Measurements from ENCODE around the gene FSTL5.

FSTL5 gene

GRCh38 chr4:161581262-161582230 is 582.3 kb downstream of the FSTL5 start:
- Histone ChIP-seq H3K27ac (ENCODE audit: insufficient read depth, low read length, poor library complexity, severe bottlenecking) (no peak overlapping the region), H3K4me1 (ENCODE audit: control insufficient read depth, insufficient read depth, low read length, poor library complexity, severe bottlenecking) (no peaks in the 10 kb centered on the region), H3K9me3 (ENCODE audit: control insufficient read depth, low read length) (no peaks in the 10 kb centered on the region), H3K4me3 (ENCODE audit: insufficient read depth, low read depth, low read length, poor library complexity, severe bottlenecking) (no peak overlapping the region), H3K27me3 (replicated peaks; ENCODE audit: control insufficient read depth, insufficient read depth, low read length, poor library complexity, severe bottlenecking) (no peaks in the 10 kb centered on the region), H3K36me3 (ENCODE audit: control insufficient read depth, insufficient read depth, low read length) (no peaks in the 10 kb centered on the region)
- no peak for DNase-seq

GRCh38 chr4:161577579-161578301 is 586.1 kb downstream of the FSTL5 start:
- Histone ChIP-seq H3K27me3 (replicated peaks; ENCODE audit: control insufficient read depth, insufficient read depth, low read length, poor library complexity, severe bottlenecking) (no peaks in the 10 kb centered on the region), H3K36me3 (ENCODE audit: control insufficient read depth, insufficient read depth, low read length) (no peaks in the 10 kb centered on the region), H3K9me3 (ENCODE audit: control insufficient read depth, low read length) (no peaks in the 10 kb centered on the region), H3K27ac (ENCODE audit: insufficient read depth, low read length, poor library complexity, severe bottlenecking) (no peak overlapping the region), H3K4me1 (ENCODE audit: control insufficient read depth, insufficient read depth, low read length, poor library complexity, severe bottlenecking) (no peaks in the 10 kb centered on the region), H3K4me3 (ENCODE audit: insufficient read depth, low read depth, low read length, poor library complexity, severe bottlenecking) (no peak overlapping the region)
- no peak for DNase-seq

DNA sequence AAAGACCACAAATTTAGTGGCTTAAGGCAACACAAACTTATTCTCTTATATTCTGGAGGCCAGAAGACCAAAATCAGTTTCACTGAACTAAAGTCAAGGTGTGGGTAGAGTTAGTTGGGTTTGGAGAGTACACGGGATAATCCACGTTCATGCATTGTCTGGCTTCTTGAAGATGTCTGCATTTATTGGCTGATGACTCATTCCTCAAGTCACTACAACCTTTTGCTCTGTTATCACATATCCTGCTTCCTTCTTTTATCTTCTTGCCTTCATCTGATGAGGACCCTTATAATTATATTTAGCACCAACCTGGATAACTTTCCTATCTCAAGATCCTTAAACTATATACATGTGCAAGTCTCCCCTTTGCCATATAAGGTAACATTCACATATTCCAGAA is 590.0 kb downstream of the FSTL5 start:
- no peaks in the 10 kb centered on the region for H3K36me3 ChIP-seq (ENCODE audit: control insufficient read depth, insufficient read depth, low read length)
- H3K4me3 ChIP-seq (ENCODE audit: insufficient read depth, low read depth, low read length, poor library complexity, severe bottlenecking) = no peak overlapping the region
- H3K27ac ChIP-seq (ENCODE audit: insufficient read depth, low read length, poor library complexity, severe bottlenecking) = no peak overlapping the region
- H3K9me3 ChIP-seq (ENCODE audit: control insufficient read depth, low read length) = no peaks in the 10 kb centered on the region
- H3K27me3 ChIP-seq (replicated peaks; ENCODE audit: control insufficient read depth, insufficient read depth, low read length, poor library complexity, severe bottlenecking) = no peaks in the 10 kb centered on the region
- no peak for DNase-seq
- no peaks in the 10 kb centered on the region for H3K4me1 ChIP-seq (ENCODE audit: control insufficient read depth, insufficient read depth, low read length, poor library complexity, severe bottlenecking)

GRCh38 chr4:161564230-161564834 is 599.5 kb downstream of the FSTL5 start:
- Histone ChIP-seq H3K27ac (ENCODE audit: insufficient read depth, low read length, poor library complexity, severe bottlenecking) (no peak overlapping the region), H3K36me3 (ENCODE audit: control insufficient read depth, insufficient read depth, low read length) (no peaks in the 10 kb centered on the region), H3K9me3 (ENCODE audit: control insufficient read depth, low read length) (no peaks in the 10 kb centered on the region), H3K4me1 (ENCODE audit: control insufficient read depth, insufficient read depth, low read length, poor library complexity, severe bottlenecking) (no peaks in the 10 kb centered on the region), H3K4me3 (ENCODE audit: insufficient read depth, low read depth, low read length, poor library complexity, severe bottlenecking) (no peak overlapping the region), H3K27me3 (replicated peaks; ENCODE audit: control insufficient read depth, insufficient read depth, low read length, poor library complexity, severe bottlenecking) (no peaks in the 10 kb centered on the region)
- DNase-seq = no peak

DNA sequence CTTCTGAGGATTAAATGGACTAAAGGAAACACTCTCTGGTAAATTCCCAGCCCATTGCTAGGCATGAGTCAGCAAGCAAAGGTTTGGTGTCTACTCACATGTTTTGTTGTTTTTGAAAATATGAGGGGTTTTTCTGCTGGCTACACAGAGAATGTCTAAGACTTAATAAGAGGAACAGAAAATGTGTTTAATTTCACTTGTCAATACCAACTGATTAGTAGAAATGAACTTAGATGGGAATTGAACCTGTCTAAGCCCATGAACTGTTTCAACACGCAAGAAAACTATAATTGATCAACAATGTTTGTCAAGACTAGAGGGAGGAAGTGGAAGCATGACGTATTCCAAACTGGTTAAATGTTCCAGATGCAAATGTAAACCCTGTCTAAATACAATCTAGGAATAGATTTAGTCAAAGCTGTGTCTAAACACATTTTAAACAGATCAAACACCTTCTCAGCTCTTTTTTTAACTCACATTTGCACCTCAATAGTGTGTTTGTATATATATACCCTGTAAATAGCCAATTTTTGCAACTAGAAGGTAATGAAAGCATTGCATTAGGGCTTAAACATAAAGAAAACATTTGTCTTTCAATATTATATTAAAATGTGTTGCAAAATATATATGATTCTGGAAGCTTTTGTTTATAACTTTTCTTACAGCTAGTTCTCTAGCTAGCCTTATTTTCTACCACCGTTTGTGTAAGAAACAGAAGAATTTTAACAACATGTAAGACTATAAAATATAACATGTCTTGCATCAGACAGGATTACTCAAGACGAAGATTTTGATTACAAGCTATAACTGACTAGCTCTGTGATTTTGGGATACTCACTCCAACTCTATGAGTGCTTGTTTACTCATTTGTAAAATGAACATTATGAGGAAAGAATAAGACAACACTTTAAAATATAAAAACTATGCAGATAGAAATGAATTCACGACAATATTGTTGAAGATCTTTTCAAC is 607.8 kb downstream of the FSTL5 start:
- DNase-seq = no peak

GRCh38 chr4:161554372-161554990 is 609.3 kb downstream of the FSTL5 start:
- no peak overlapping the region for H3K4me3 ChIP-seq (ENCODE audit: insufficient read depth, low read depth, low read length, poor library complexity, severe bottlenecking)
- no peaks in the 10 kb centered on the region for H3K4me1 ChIP-seq (ENCODE audit: control insufficient read depth, insufficient read depth, low read length, poor library complexity, severe bottlenecking)
- DNase-seq = no peak
- no peaks in the 10 kb centered on the region for H3K36me3 ChIP-seq (ENCODE audit: control insufficient read depth, insufficient read depth, low read length)
- H3K9me3 ChIP-seq (ENCODE audit: control insufficient read depth, low read length) = no peaks in the 10 kb centered on the region
- no peak overlapping the region for H3K27ac ChIP-seq (ENCODE audit: insufficient read depth, low read length, poor library complexity, severe bottlenecking)
- H3K27me3 ChIP-seq (replicated peaks; ENCODE audit: control insufficient read depth, insufficient read depth, low read length, poor library complexity, severe bottlenecking) = no peaks in the 10 kb centered on the region

More for the DNA sequence above, 607.8 kb downstream of the FSTL5 start:
- H3K27ac ChIP-seq (ENCODE audit: insufficient read depth, low read length, poor library complexity, severe bottlenecking) = no peak overlapping the region
- no peaks in the 10 kb centered on the region for H3K27me3 ChIP-seq (replicated peaks; ENCODE audit: control insufficient read depth, insufficient read depth, low read length, poor library complexity, severe bottlenecking)
- no peak overlapping the region for H3K4me3 ChIP-seq (ENCODE audit: insufficient read depth, low read depth, low read length, poor library complexity, severe bottlenecking)
- no peaks in the 10 kb centered on the region for H3K9me3 ChIP-seq (ENCODE audit: control insufficient read depth, low read length)
- H3K4me1 ChIP-seq (ENCODE audit: control insufficient read depth, insufficient read depth, low read length, poor library complexity, severe bottlenecking) = no peaks in the 10 kb centered on the region
- no peaks in the 10 kb centered on the region for H3K36me3 ChIP-seq (ENCODE audit: control insufficient read depth, insufficient read depth, low read length)

DNA sequence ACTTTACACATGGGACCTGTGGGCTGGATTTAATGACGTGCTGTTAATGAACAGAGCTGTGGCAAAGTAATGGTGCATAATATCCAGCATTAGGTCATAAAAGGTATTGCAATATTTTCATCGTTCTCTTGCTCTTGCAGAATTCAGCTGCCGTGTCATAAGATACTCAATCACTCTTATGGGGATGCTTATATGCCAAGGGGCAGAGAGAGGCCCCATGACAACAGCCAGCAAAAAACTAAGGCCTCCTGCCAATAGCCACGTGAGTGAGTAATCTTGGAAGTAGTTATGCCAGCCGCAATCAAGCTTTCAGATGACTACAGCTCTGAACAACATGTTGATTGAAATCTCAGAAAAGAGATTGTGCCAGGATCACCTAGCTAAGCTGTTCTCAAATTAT is 616.9 kb downstream of the FSTL5 start:
- Histone ChIP-seq H3K4me3 (ENCODE audit: insufficient read depth, low read depth, low read length, poor library complexity, severe bottlenecking) (no peak overlapping the region), H3K4me1 (ENCODE audit: control insufficient read depth, insufficient read depth, low read length, poor library complexity, severe bottlenecking) (no peaks in the 10 kb centered on the region), H3K27me3 (replicated peaks; ENCODE audit: control insufficient read depth, insufficient read depth, low read length, poor library complexity, severe bottlenecking) (no peaks in the 10 kb centered on the region), H3K36me3 (ENCODE audit: control insufficient read depth, insufficient read depth, low read length) (no peaks in the 10 kb centered on the region), H3K27ac (ENCODE audit: insufficient read depth, low read length, poor library complexity, severe bottlenecking) (no peak overlapping the region), H3K9me3 (ENCODE audit: control insufficient read depth, low read length) (no peaks in the 10 kb centered on the region)
- no peak for DNase-seq

GRCh38 chr4:161540265-161540664 is 623.5 kb downstream of the FSTL5 start:
- Histone ChIP-seq H3K36me3 (ENCODE audit: control insufficient read depth, insufficient read depth, low read length) (no peaks in the 10 kb centered on the region), H3K4me3 (ENCODE audit: insufficient read depth, low read depth, low read length, poor library complexity, severe bottlenecking) (no peak overlapping the region), H3K4me1 (ENCODE audit: control insufficient read depth, insufficient read depth, low read length, poor library complexity, severe bottlenecking) (no peaks in the 10 kb centered on the region), H3K27me3 (replicated peaks; ENCODE audit: control insufficient read depth, insufficient read depth, low read length, poor library complexity, severe bottlenecking) (no peaks in the 10 kb centered on the region), H3K27ac (ENCODE audit: insufficient read depth, low read length, poor library complexity, severe bottlenecking) (no peak overlapping the region), H3K9me3 (ENCODE audit: control insufficient read depth, low read length) (no peaks in the 10 kb centered on the region)
- no peak for DNase-seq

- Histone ChIP-seq H3K27ac (ENCODE audit: insufficient read depth, low read length, poor library complexity, severe bottlenecking) (no peak overlapping the region), H3K4me3 (ENCODE audit: insufficient read depth, low read depth, low read length, poor library complexity, severe bottlenecking) (no peak overlapping the region), H3K27me3 (replicated peaks; ENCODE audit: control insufficient read depth, insufficient read depth, low read length, poor library complexity, severe bottlenecking) (no peaks in the 10 kb centered on the region), H3K36me3 (ENCODE audit: control insufficient read depth, insufficient read depth, low read length) (no peaks in the 10 kb centered on the region), H3K9me3 (ENCODE audit: control insufficient read depth, low read length) (no peaks in the 10 kb centered on the region), H3K4me1 (ENCODE audit: control insufficient read depth, insufficient read depth, low read length, poor library complexity, severe bottlenecking) (no peaks in the 10 kb centered on the region)
- no peak for DNase-seq
These were observed 624.9 kb downstream of the FSTL5 start for GRCh38 chr4:161538941-161539340.
